Adrenal gland (tissue), 5 donors: ENCODE data around the gene SUSD6.

Experiments used
- CTCF ChIP-seq, 6 experiments: fragments of 450-650 bp in 4 of 6; fragments of 200-600 bp in 2 of 6; sonication (generic) in 1 of 6; IDR thresholded peaks; 1 replicate in 5 of 6; 2 replicates in 1 of 6; pipeline versions ENCODE4 v1.5.1 to v1.8.0; 2016 to 2021; ENCODE audit warnings: antibody characterized with exemption in 6 of 6, mild to moderate bottlenecking in 2 of 6, moderate library complexity in 1 of 6
- POLR2A ChIP-seq, 2 donors: fragments of 450-650 bp; IDR thresholded peaks; one replicate each; pipeline ENCODE4 v1.6.1; 2017; ENCODE audit warnings: antibody characterized with exemption in 2 of 2, mild to moderate bottlenecking in 2 of 2, moderate library complexity in 1 of 2
- donor health status: DM: no; HTN: no; CAD: no.

- no peak for TF ChIP-seq CTCF (IDR thresholded peaks at IDR 0.05)
- no peak for TF ChIP-seq POLR2A (IDR thresholded peaks at IDR 0.05)
These were observed 89.2 kb downstream of the SUSD6 start for GRCh38 chr14:69700575-69700974.
